Epidermal melanocyte (primary cell): ENCODE measurements around the gene ST8SIA4.

Experiments
- DNase-seq: peaks from one replicate; pipeline ENCODE4 v3.0.0; 2011; ENCODE audit warnings: low spot score; ENCODE audit not compliant: insufficient read length

ST8SIA4 gene

GRCh38 chr5:100780376-100780870 lies 122.7 kb downstream of the ST8SIA4 start:
- DNase-seq, result no peak

GRCh38 chr5:100779669-100780375 lies 123.3 kb downstream of the ST8SIA4 start:
- DNase-seq, result no peak

GRCh38 chr5:100777680-100778300 lies 125.3 kb downstream of the ST8SIA4 start:
- DNase-seq, result no peak

- no peak for DNase-seq
Observed at GRCh38 chr5:100775533-100775855, 127.6 kb downstream of the ST8SIA4 start.

- DNase-seq, result no peak
Observed at GRCh38 chr5:100772548-100772947, 130.5 kb downstream of the ST8SIA4 start.

- no peak for DNase-seq
Observed at GRCh38 chr5:100772006-100772405, 131.1 kb downstream of the ST8SIA4 start.

GRCh38 chr5:100771181-100771580 lies 131.9 kb downstream of the ST8SIA4 start:
- no peak for DNase-seq

GRCh38 chr5:100768221-100768620 lies 134.9 kb downstream of the ST8SIA4 start:
- no peak for DNase-seq

GRCh38 chr5:100762995-100763394 lies 140.1 kb downstream of the ST8SIA4 start:
- DNase-seq, result no peak

GRCh38 chr5:100762108-100762507 lies 141.0 kb downstream of the ST8SIA4 start:
- DNase-seq, result no peak

- no peak for DNase-seq
Observed at GRCh38 chr5:100761192-100761591, 141.9 kb downstream of the ST8SIA4 start.

GRCh38 chr5:100760688-100761087 lies 142.4 kb downstream of the ST8SIA4 start:
- no peak for DNase-seq

- DNase-seq, result no peak
Observed at GRCh38 chr5:100758780-100759179, 144.3 kb downstream of the ST8SIA4 start.

GRCh38 chr5:100758306-100758705 lies 144.8 kb downstream of the ST8SIA4 start:
- DNase-seq, result no peak

GRCh38 chr5:100757618-100758017 lies 145.5 kb downstream of the ST8SIA4 start:
- DNase-seq, result no peak
